Placental pericyte (primary cell): ENCODE measurements around the gene SPATA31C2. TPM values are rescaled to one million over a fixed set of nuclear protein-coding genes. Genes with fewer than 3 reads are reported as not detected.

ENCODE experiments used
- total RNA-seq: library from RNA; depleted of rRNA; stranded (reverse); fragments of >200 nt; gene quantifications from 2 replicates; pipeline ENCODE4 v1.2.3, GENCODE V29; 2012

The SPATA31C2 gene
- total RNA-seq: not detected in 2 replicates

DNA sequence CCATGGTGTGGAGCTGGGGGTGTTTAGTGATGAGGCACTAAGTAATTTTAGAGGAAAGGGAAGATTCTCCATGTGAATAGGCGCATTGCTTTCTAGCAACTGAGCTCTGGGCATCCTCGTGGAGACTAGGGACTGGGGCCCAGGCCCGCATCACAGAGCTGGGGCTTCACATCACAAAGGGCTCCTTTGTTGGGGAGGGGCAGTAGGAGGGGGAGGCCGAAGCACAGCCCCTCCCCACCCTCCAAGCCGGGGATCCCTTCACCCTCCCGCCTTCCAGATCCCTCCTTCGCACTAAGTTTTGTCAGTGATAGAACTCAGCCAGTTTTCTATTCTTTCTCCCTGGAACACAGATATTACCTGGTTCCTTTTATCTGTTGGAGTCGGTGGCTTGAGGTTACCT, at the start of gene SPATA31C2:
Gene SPATA31C2 (minus strand): TSS at position 101 of the 400 bp plus-strand sequence. CDS start 29 bp downstream, at position 72.

Other genes with a start within 250 kb of the SPATA31C2 start
- not detected in 2 replicates for gene SPATA31C1, start 220.5 kb downstream of the SPATA31C2 start, total RNA-seq
- 5.2 and 16.9 TPM in 2 replicates for gene CDK20, start 163.9 kb downstream of the SPATA31C2 start, total RNA-seq
- 74.6 and 139 TPM in 2 replicates for gene SPIN1, start 250.0 kb upstream of the SPATA31C2 start, total RNA-seq